ENCODE measurements around the gene SYNGR3.

DNA sequence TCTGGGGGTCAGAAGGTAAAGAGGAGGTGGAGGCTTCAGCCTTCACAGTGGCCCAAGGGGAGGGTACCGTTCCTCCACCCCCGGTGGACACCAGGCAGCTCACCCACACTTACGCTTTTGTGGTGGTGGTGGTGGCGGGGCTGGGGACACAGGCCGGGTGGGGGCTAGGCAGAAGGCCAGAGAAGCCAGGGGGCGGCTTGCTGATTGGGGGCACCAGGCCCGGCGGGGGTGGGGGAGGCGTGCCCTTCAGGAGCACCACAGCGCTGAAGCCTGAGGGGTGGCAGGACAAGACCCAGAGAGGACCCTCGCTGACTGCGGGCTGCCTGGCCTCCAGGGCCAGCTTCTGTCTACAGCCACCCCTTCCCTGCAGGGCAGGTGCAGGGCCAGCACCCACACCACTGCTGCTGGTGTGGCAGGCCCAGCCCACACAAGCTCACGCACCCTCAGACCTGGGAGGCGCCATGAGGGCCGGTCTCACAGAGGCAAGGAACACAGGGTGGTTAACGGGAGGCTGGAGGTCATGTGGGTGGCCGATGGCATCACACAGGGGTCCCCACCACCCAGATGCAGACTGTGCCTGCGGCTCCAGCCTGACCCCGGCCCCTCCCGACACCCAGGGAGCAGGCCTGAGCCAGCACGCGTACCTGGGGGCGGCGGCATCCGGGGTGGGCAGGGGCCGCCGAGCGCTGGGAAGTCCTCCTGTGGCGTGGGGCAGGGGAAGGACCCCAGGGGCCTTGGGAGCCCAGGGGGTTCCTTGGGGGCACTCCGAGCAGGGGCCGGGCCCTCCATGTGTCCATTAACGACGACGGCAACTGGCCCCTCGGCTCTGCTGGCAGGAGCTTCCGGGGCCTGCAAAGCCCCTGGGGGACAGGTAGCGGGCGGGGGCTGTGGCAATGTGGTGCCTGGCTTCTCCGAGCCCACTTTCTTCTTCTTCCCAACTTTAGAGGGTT is 9.4 kb downstream of the SYNGR3 start:
- TF ChIP-seq, protein P1, sequence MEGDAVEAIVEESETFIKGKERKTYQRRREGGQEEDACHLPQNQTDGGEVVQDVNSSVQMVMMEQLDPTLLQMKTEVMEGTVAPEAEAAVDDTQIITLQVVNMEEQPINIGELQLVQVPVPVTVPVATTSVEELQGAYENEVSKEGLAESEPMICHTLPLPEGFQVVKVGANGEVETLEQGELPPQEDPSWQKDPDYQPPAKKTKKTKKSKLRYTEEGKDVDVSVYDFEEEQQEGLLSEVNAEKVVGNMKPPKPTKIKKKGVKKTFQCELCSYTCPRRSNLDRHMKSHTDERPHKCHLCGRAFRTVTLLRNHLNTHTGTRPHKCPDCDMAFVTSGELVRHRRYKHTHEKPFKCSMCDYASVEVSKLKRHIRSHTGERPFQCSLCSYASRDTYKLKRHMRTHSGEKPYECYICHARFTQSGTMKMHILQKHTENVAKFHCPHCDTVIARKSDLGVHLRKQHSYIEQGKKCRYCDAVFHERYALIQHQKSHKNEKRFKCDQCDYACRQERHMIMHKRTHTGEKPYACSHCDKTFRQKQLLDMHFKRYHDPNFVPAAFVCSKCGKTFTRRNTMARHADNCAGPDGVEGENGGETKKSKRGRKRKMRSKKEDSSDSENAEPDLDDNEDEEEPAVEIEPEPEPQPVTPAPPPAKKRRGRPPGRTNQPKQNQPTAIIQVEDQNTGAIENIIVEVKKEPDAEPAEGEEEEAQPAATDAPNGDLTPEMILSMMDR (IDR thresholded peaks at IDR 0.05): no peak
- TF ChIP-seq POLR2AphosphoS5 (IDR thresholded peaks at IDR 0.05) (no peak), POLR2A (IDR thresholded peaks at IDR 0.05) (no peak)
